ENCODE results near the gene RNASE13.

Gene RNASE13

GRCh38 chr14:21034707-21035106 lies at the start of gene RNASE13:
RNASE13 (minus strand) TSS chr14:21034807; CDS start chr14:21034288, 519 bp downstream.
- DNase-seq = no peak

GRCh38 chr14:21084396-21084795 lies 49.8 kb upstream of the RNASE13 start:
- no peak for DNase-seq

GRCh38 chr14:21083565-21084325 lies 49.1 kb upstream of the RNASE13 start:
- no peak for DNase-seq

- no peak for DNase-seq
Observed at GRCh38 chr14:21081521-21082142, 47.0 kb upstream of the RNASE13 start.

- no peak for DNase-seq
Observed at GRCh38 chr14:21078726-21079125, 44.1 kb upstream of the RNASE13 start.

- DNase-seq = no peak
Observed at GRCh38 chr14:21078287-21078686, 43.7 kb upstream of the RNASE13 start.

GRCh38 chr14:21077672-21078071 lies 43.1 kb upstream of the RNASE13 start:
- no peak for DNase-seq

- DNase-seq = no peak
Observed at GRCh38 chr14:21075719-21076437, 41.3 kb upstream of the RNASE13 start.

- DNase-seq = no peak
Observed at GRCh38 chr14:21074398-21075272, 40.0 kb upstream of the RNASE13 start.

GRCh38 chr14:21073921-21074320 lies 39.3 kb upstream of the RNASE13 start:
- DNase-seq = no peak

- DNase-seq = no peak
Observed at GRCh38 chr14:21072781-21073339, 38.3 kb upstream of the RNASE13 start.

- DNase-seq = no peak
Observed at GRCh38 chr14:21072031-21072473, 37.4 kb upstream of the RNASE13 start.

- no peak for DNase-seq
Observed at GRCh38 chr14:21071225-21072030, 36.8 kb upstream of the RNASE13 start.

- no peak for DNase-seq
Observed at GRCh38 chr14:21070610-21071224, 36.1 kb upstream of the RNASE13 start.

GRCh38 chr14:21070083-21070609 lies 35.5 kb upstream of the RNASE13 start, which contains the start of gene ARHGEF40:
ARHGEF40 (plus strand) TSS chr14:21070304; CDS start chr14:21070397, 93 bp downstream.
- no peak for DNase-seq

GRCh38 chr14:21069388-21070082 lies 34.9 kb upstream of the RNASE13 start:
- no peak for DNase-seq

GRCh38 chr14:21068521-21069387 lies 34.1 kb upstream of the RNASE13 start:
- no peak for DNase-seq

GRCh38 chr14:21066882-21067502 lies 32.4 kb upstream of the RNASE13 start:
- no peak for DNase-seq

GRCh38 chr14:21063479-21063878 lies 28.9 kb upstream of the RNASE13 start:
- no peak for DNase-seq

All from NK-92 treated with Interleukin-12 subunit alpha and Interleukin-12 subunit beta, amount 100 ng/mL, for 24 hours (cell line).